ENCODE data around the gene SCCPDH. TPM values are rescaled to one million over a fixed set of nuclear protein-coding genes. Genes with fewer than 3 reads are reported as not detected.
A peak's percentile ranks its signal among the peaks of the same experiment; 100 is the strongest.

SCCPDH gene
- total RNA-seq, 1 donor, result 55.1 TPM

DNA sequence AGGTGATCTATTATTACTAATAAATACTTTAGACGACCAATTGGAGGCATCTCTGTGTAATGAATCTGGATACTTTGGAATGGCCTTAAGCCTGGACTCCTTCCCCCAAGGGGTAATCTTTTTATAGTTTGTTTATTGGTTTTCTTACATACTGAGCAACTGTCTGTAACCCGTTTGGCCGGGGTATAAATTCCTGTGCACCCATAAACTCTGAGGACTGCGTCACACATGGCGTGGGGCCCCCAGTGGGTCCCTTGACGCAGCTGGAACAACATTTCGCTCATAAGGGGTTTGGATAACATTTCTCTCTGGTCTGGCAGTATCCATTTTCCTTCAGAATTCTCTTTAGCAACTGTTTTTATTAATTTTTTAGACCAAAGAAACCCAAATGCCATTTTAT, 26.5 kb downstream of the SCCPDH start:
- H3K4me3 ChIP-seq (ENCODE audit: low read depth, low read length), result no peak overlapping the region
- DNase-seq (ENCODE audit: low read depth), result no peak
- TF ChIP-seq, protein P1, sequence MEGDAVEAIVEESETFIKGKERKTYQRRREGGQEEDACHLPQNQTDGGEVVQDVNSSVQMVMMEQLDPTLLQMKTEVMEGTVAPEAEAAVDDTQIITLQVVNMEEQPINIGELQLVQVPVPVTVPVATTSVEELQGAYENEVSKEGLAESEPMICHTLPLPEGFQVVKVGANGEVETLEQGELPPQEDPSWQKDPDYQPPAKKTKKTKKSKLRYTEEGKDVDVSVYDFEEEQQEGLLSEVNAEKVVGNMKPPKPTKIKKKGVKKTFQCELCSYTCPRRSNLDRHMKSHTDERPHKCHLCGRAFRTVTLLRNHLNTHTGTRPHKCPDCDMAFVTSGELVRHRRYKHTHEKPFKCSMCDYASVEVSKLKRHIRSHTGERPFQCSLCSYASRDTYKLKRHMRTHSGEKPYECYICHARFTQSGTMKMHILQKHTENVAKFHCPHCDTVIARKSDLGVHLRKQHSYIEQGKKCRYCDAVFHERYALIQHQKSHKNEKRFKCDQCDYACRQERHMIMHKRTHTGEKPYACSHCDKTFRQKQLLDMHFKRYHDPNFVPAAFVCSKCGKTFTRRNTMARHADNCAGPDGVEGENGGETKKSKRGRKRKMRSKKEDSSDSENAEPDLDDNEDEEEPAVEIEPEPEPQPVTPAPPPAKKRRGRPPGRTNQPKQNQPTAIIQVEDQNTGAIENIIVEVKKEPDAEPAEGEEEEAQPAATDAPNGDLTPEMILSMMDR (IDR thresholded peaks at IDR 0.05; ENCODE audit: insufficient read depth, low read length), result no peak

- DNase-seq (ENCODE audit: low read depth), result peak; percentile 73
- H3K4me3 ChIP-seq (ENCODE audit: low read depth, low read length), result no peak overlapping the region
- TF ChIP-seq, protein P1 (IDR thresholded peaks at IDR 0.05; ENCODE audit: insufficient read depth, low read length), result peak; percentile 77
Observed at GRCh38 chr1:246753670-246754535, 29.7 kb downstream of the SCCPDH start.

DNA sequence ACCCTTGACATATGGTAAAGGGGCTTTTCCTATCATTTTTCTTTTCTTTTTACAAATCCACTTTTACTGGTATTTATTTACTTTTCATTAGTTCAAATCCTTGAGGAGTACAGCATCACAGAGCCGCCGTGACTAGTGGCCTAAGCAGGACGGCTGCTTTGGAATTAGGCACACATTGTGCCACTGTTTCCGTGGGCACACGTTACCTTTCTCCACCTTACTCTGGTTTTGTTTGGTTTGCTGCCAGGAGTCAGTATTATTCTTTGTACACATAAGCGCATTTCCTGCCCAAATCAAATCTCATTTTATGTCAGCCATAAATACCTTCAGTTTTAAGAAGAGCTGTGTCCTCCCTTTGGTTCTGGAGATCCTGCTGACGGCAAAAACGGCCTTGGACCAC, 31.2 kb downstream of the SCCPDH start:
- no peak for DNase-seq (ENCODE audit: low read depth)
- TF ChIP-seq, protein P1 (IDR thresholded peaks at IDR 0.05; ENCODE audit: insufficient read depth, low read length), result no peak
- no peak overlapping the region for H3K4me3 ChIP-seq (ENCODE audit: low read depth, low read length)

DNA sequence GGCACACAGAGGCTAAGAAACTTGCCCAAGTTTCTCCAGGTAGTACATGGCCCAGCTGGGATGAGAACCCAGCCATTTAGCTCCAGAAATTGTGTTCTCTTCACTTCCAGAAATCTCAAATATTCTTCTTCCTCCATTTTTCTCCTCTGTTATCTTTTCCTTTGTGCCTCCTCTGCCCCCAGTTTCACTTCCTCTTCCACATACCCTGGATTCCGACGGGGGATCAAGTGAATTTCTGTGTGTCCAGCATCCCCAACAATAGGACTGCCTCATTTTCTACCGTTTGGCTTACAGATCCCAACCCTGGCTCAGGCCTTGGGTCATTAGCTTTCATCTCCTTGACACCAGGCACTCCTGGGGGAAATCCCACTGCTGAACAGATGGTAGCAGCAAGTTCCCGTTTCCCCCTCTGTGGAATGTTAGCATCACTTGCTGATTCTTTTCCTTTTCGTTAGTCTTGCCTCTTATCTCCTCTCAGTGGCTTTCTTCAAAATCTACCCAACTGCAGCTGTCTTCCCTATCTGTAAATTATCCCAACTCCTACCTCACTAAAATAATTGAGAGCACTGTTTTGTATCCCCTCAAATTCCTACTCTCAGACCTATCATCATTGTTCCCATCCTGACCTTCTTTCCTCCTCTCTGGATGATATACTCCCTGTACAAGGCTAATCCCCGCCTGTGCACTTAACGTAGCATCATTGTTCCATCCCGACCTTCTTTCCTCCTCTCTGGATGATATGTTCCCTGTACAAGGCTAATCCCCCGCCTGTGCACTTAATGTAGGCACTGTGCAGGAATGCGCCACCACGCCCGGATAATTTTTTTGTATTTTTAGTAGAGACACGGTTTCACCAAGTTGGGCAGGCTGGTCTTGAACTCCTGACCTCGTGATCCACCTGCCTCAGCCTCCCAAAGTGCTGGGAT, 36.5 kb downstream of the SCCPDH start:
- no peak overlapping the region for H3K4me3 ChIP-seq (ENCODE audit: low read depth, low read length)
- TF ChIP-seq, protein P1 (IDR thresholded peaks at IDR 0.05; ENCODE audit: insufficient read depth, low read length), result no peak
- no peak for DNase-seq (ENCODE audit: low read depth)

- TF ChIP-seq, protein P1 (IDR thresholded peaks at IDR 0.05; ENCODE audit: insufficient read depth, low read length), result no peak
- DNase-seq (ENCODE audit: low read depth), result no peak
- H3K4me3 ChIP-seq (ENCODE audit: low read depth, low read length), result no peak overlapping the region
Observed at GRCh38 chr1:246761396-246761795, 37.2 kb downstream of the SCCPDH start.

DNA sequence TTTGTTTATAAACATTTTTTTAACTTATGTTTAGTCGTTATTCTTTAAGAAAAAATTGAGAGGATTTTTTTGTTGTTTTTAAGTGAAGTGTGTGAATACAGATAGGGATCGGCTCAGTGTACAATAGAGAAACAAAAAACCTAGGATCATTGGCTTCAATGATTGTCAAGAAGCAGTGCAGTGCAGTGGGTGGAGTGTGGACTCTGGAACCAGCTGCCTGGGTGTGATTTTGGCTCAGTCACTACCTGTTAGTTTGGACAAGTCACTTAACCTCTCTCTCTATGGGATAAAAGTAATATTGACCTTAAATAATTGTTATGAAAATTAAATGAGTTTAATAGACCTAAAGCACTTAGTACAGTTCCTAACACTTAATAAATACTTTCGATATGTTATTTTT, 41.3 kb downstream of the SCCPDH start:
- TF ChIP-seq, protein P1 (IDR thresholded peaks at IDR 0.05; ENCODE audit: insufficient read depth, low read length), result no peak
- H3K4me3 ChIP-seq (ENCODE audit: low read depth, low read length), result no peak overlapping the region
- DNase-seq (ENCODE audit: low read depth), result no peak

All from fibroblast of the aortic adventitia (primary cell).